Panc1 (cell line): ENCODE results near the gene ZBTB7B. TPM values are rescaled to one million over a fixed set of nuclear protein-coding genes. Genes with fewer than 3 reads are reported as not detected.

ENCODE experiments used
- ATAC-seq: fragments of 200-7000 bp; cut with Tn5 transposase; 2 replicates; pipeline ENCODE4 v1.9.1; 2020; ENCODE audit warnings: mild to moderate bottlenecking, moderate library complexity
- BruUV-seq: library from RNA; stranded (reverse); fragments of 400-500 nt; replicated peaks from 2 replicates; lab custom pipeline; 2021; lab: Mats Ljungman, UMichigan
- CTCF ChIA-PET: fragments of 300-600 bp; sonication (Branson Sonifier 250); formaldehyde crosslinking; loops from one replicate; lab custom pipeline; 2022; ENCODE audit warnings: antibody characterized with exemption; lab: Charles Lee
- POLR2A ChIA-PET: fragments of 300-600 bp; sonication (Branson Sonifier 250); formaldehyde crosslinking; loops from one replicate; lab custom pipeline; 2022; ENCODE audit warnings: antibody characterized with exemption; lab: Charles Lee
- DNase-seq: peaks from one replicate; pipeline ENCODE4 v3.0.0-alpha.2; 2010; ENCODE audit warnings: low read depth, low spot score
- H3K27ac ChIP-seq: 2 replicates; pipeline ENCODE4 v1.5.1; 2011; ENCODE audit warnings: mild to moderate bottlenecking, low read length, inconsistent platforms
- H3K27me3 ChIP-seq: fragments of 200-500 bp; sonication (Bioruptor generic); 2 replicates; pipeline ENCODE4 v1.6.0; 2014; ENCODE audit warnings: low read length, inconsistent platforms; ENCODE audit not compliant: control insufficient read depth, insufficient read depth
- H3K36me3 ChIP-seq: fragments of 200-500 bp; sonication (Bioruptor generic); 2 replicates; pipeline ENCODE4 v1.5.1; 2014; ENCODE audit warnings: inconsistent platforms, mild to moderate bottlenecking, low read length, moderate library complexity; ENCODE audit not compliant: control insufficient read depth, insufficient read depth
- H3K4me1 ChIP-seq: 2 replicates; pipeline ENCODE4 v1.5.1; 2011; ENCODE audit warnings: inconsistent platforms, mild to moderate bottlenecking, low read length, moderate library complexity; ENCODE audit not compliant: control insufficient read depth, insufficient read depth
- H3K4me3 ChIP-seq, 2 experiments: 2 replicates each; pipeline ENCODE4 v1.5.1; 2011 to 2012; ENCODE audit warnings: low read depth in 2 of 2, low read length in 2 of 2, mild to moderate bottlenecking in 2 of 2, inconsistent platforms in 1 of 2, moderate library complexity in 1 of 2
- H3K9me3 ChIP-seq: fragments of 200-500 bp; sonication (Bioruptor generic); 2 replicates; pipeline ENCODE4 v1.5.1; 2014; ENCODE audit warnings: low read depth, mild to moderate bottlenecking, inconsistent platforms, low read length, moderate library complexity; ENCODE audit not compliant: control insufficient read depth, insufficient read depth
- CTCF ChIP-seq: fragments of 450-650 bp; IDR thresholded peaks from 2 replicates; pipeline ENCODE4 v1.5.1; 2017; ENCODE audit warnings: mild to moderate bottlenecking
- POLR2AphosphoS5 ChIP-seq: IDR thresholded peaks from 2 replicates; pipeline ENCODE4 v1.6.1; 2012; ENCODE audit warnings: mild to moderate bottlenecking, low read depth, low read length, moderate library complexity
- REST ChIP-seq, 2 experiments: IDR thresholded peaks; 2 replicates each; pipeline ENCODE4 v1.6.1; 2011 to 2012; ENCODE audit warnings: low read depth in 2 of 2, control low read depth in 1 of 2, low read length in 1 of 2, mild to moderate bottlenecking in 1 of 2, moderate library complexity in 1 of 2; ENCODE audit not compliant: insufficient read depth in 1 of 2
- SIN3A ChIP-seq: IDR thresholded peaks from 2 replicates; pipeline ENCODE4 v1.6.1; 2012; ENCODE audit warnings: low read depth, mild to moderate bottlenecking, low read length, moderate library complexity, borderline replicate concordance; ENCODE audit not compliant: insufficient read depth
- TCF7L2 ChIP-seq: IDR thresholded peaks from 2 replicates; pipeline ENCODE4 v1.6.1; 2011; ENCODE audit warnings: mild to moderate bottlenecking, low read depth, low read length, inconsistent platforms
- in situ Hi-C: cut with HindIII; loops from 2 replicates; pipeline ENCODE4 v1.10.0; 2016; ENCODE audit warnings: low sequenced_read_pairs, low pct_unique_long_range_greater_than_20kb
- intact Hi-C: fragments of 100-400 bp; cut with micrococcal nuclease; formaldehyde crosslinking; loops from one replicate; pipeline ENCODE4 v1.10.0; 2022; ENCODE audit not compliant: unreplicated experiment
- total RNA-seq: library from RNA; stranded (reverse); gene quantifications from one replicate; pipeline ENCODE4 v1.2.1, GENCODE V29; 2021; ENCODE audit not compliant: unreplicated experiment

ZBTB7B gene
- total RNA-seq, 1 experiment from 2014 or later = 55.8 TPM

GRCh38 chr1:154987326-154987725, 15.3 kb upstream of the ZBTB7B start:
- H3K27me3 ChIP-seq = no peaks in the 10 kb centered on the region
- POLR2A ChIA-PET = no interaction called here
- H3K36me3 ChIP-seq = peaks cover 4% of the 10 kb centered on the region; the same call in 1 of the 2 replicates
- TF ChIP-seq REST (IDR thresholded peaks at IDR 0.05; ENCODE audit: insufficient read depth in 1 of 2, low read depth in 2 of 2, low read length in 1 of 2) = no peak
- TF ChIP-seq POLR2AphosphoS5 = no peak
- TF ChIP-seq TCF7L2 = no peak
- TF ChIP-seq SIN3A = no peak
- TF ChIP-seq CTCF = no peak
- H3K27ac ChIP-seq = no peak overlapping the region
- no peak overlapping the region for H3K4me3 ChIP-seq
- CTCF ChIA-PET = interaction anchor here (0.6 kb wide), 1 partner anchor 157 kb away, joined by 3 read pairs; no protein-coding TSS in a partner anchor
- in situ Hi-C loops (no loop called here), intact Hi-C loops (no loop called here)
- no peak for ATAC-seq
- no peaks in the 10 kb centered on the region for H3K9me3 ChIP-seq
- no TSS peak for BruUV-seq
- DNase-seq = no peak
- H3K4me1 ChIP-seq = peaks cover 4% of the 10 kb centered on the region

- H3K27ac ChIP-seq = no peak overlapping the region
- H3K27me3 ChIP-seq = no peaks in the 10 kb centered on the region
- BruUV-seq = no TSS peak
- intact Hi-C loops (no loop called here), in situ Hi-C loops (no loop called here)
- H3K4me1 ChIP-seq = peaks cover 5% of the 10 kb centered on the region
- DNase-seq = no peak
- H3K4me3 ChIP-seq = no peak overlapping the region
- CTCF ChIA-PET = interaction anchor here (0.6 to 0.9 kb wide), 3 partner anchors 14 to 156 kb away, joined by 3 to 5 read pairs (median 3); partner anchors contain the start of gene ZBTB7B
- H3K9me3 ChIP-seq = no peaks in the 10 kb centered on the region
- TF ChIP-seq TCF7L2 = no peak
- no peak for TF ChIP-seq POLR2AphosphoS5
- no peak for TF ChIP-seq REST (IDR thresholded peaks at IDR 0.05; ENCODE audit: insufficient read depth in 1 of 2, low read depth in 2 of 2, low read length in 1 of 2)
- TF ChIP-seq CTCF = no peak
- no peak for TF ChIP-seq SIN3A
- ATAC-seq = no peak
- POLR2A ChIA-PET = no interaction called here
- peaks cover 4% of the 10 kb centered on the region; the same call in 1 of the 2 replicates for H3K36me3 ChIP-seq
Measured at GRCh38 chr1:154988058-154988954, 14.3 kb upstream of the ZBTB7B start.
